Astrocyte (in vitro differentiated cells and primary cell): ENCODE measurements around the gene JAKMIP1. TPM values are rescaled to one million over a fixed set of nuclear protein-coding genes. Genes with fewer than 3 reads are reported as not detected.

Source experiments
- DNase-seq: peaks from one replicate; pipeline ENCODE4 v3.0.0-alpha.2; 2010; ENCODE audit warnings: low read depth
- FAIRE-seq: peaks from 2 replicates; lab custom pipeline; 2011; peaks lifted over from hg19 to GRCh38; lab: Jason Lieb, UNC
- H2AFZ ChIP-seq: 2 replicates; pipeline ENCODE4 v1.6.0; 2012; ENCODE audit warnings: low read depth, low read length, inconsistent platforms
- H3K27ac ChIP-seq: 2 replicates; pipeline ENCODE4 v1.5.1; 2011; ENCODE audit warnings: low read depth, low read length, inconsistent platforms
- H3K27me3 ChIP-seq: 2 replicates; pipeline ENCODE4 v1.6.0; 2011; ENCODE audit warnings: low read length, inconsistent platforms; ENCODE audit not compliant: insufficient read depth
- H3K36me3 ChIP-seq: 2 replicates; pipeline ENCODE4 v1.5.1; 2011; ENCODE audit warnings: low read length, inconsistent platforms; ENCODE audit not compliant: insufficient read depth
- H3K4me1 ChIP-seq: 2 replicates; pipeline ENCODE4 v1.5.1; 2011; ENCODE audit warnings: low read length, inconsistent platforms; ENCODE audit not compliant: insufficient read depth
- H3K4me2 ChIP-seq: 2 replicates; pipeline ENCODE4 v1.6.0; 2012; ENCODE audit warnings: low read length, inconsistent platforms
- H3K4me3 ChIP-seq: 2 replicates; pipeline ENCODE4 v1.5.1; 2011; ENCODE audit warnings: low read depth, mild to moderate bottlenecking, low read length, inconsistent platforms; ENCODE audit not compliant: insufficient read depth
- H3K79me2 ChIP-seq: 2 replicates; pipeline ENCODE4 v1.6.0; 2012; ENCODE audit warnings: mild to moderate bottlenecking, low read length, inconsistent platforms; ENCODE audit not compliant: insufficient read depth
- H3K9ac ChIP-seq: 2 replicates; pipeline ENCODE4 v1.6.0; 2012; ENCODE audit warnings: mild to moderate bottlenecking, low read length, inconsistent platforms
- H3K9me3 ChIP-seq: 2 replicates; pipeline ENCODE4 v1.5.1; 2012; ENCODE audit warnings: low read depth, mild to moderate bottlenecking, low read length, inconsistent platforms; ENCODE audit not compliant: insufficient read depth
- H4K20me1 ChIP-seq: 2 replicates; pipeline ENCODE4 v1.6.0; 2012; ENCODE audit warnings: low read length, inconsistent platforms; ENCODE audit not compliant: insufficient read depth
- H3K27ac Mint-ChIP-seq: one replicate; pipeline ENCODE4 v1.8.0; 2021; ENCODE audit warnings: mild to moderate bottlenecking, mixed read lengths; ENCODE audit not compliant: unreplicated experiment
- H3K27me3 Mint-ChIP-seq: one replicate; pipeline ENCODE4 v1.8.0; 2021; ENCODE audit warnings: low read depth, mixed read lengths; ENCODE audit not compliant: unreplicated experiment
- H3K36me3 Mint-ChIP-seq: one replicate; pipeline ENCODE4 v1.8.0; 2021; ENCODE audit warnings: low read depth, mixed read lengths; ENCODE audit not compliant: unreplicated experiment
- H3K4me1 Mint-ChIP-seq: one replicate; pipeline ENCODE4 v1.8.0; 2021; ENCODE audit warnings: low read depth, mixed read lengths; ENCODE audit not compliant: unreplicated experiment
- H3K4me3 Mint-ChIP-seq: one replicate; pipeline ENCODE4 v1.8.0; 2021; ENCODE audit warnings: mild to moderate bottlenecking, moderate library complexity, mixed read lengths; ENCODE audit not compliant: unreplicated experiment
- H3K9me3 Mint-ChIP-seq: one replicate; pipeline ENCODE4 v1.8.0; 2021; ENCODE audit warnings: mild to moderate bottlenecking, mixed read lengths; ENCODE audit not compliant: unreplicated experiment
- EZH2 ChIP-seq: IDR thresholded peaks from 2 replicates; pipeline ENCODE4 v1.6.1; 2012; ENCODE audit warnings: mild to moderate bottlenecking, low read length, inconsistent platforms; ENCODE audit not compliant: insufficient read depth
- total RNA-seq: library from RNA; stranded (reverse); gene quantifications from 2 replicates; pipeline ENCODE4 v1.2.1, GENCODE V29; 2021
- TF ChIP-seq, protein P1 (sequence below): IDR thresholded peaks from 2 replicates; pipeline ENCODE4 v1.5.1; 2011; ENCODE audit warnings: low read depth, mild to moderate bottlenecking, inconsistent platforms, low read length, moderate library complexity; ENCODE audit not compliant: insufficient read depth

JAKMIP1 gene
- total RNA-seq, 1 donor from 2014 or later: 0.50 TPM

DNA sequence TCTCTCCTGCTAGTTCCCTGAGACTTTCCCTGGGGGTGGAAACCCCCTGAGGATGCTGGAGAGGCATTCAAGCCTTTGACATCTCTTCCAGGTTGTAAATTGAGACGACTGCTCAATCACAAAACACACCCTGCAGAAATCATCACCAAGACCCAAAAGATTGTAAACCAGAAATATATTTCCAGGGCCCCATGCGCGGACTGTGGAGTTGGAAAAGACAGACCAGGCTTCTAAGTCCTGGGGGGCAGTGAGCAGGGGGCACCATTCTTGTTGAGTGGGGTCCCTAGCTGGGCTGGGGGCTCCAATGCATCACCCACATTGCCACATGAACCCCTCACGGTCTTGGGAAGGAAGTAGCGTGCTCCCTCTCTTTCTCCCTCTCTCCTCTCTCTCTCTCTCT is 94.2 kb downstream of the JAKMIP1 start:
- no peak overlapping the region for H3K4me2 ChIP-seq
- no peaks in the 10 kb centered on the region for H3K9me3 ChIP-seq
- H3K27ac Mint-ChIP-seq: no peak overlapping the region
- no peak overlapping the region for H3K4me3 Mint-ChIP-seq
- H3K27me3 ChIP-seq: no peaks in the 10 kb centered on the region
- no peaks in the 10 kb centered on the region for H3K9me3 Mint-ChIP-seq
- H3K9ac ChIP-seq: no peak overlapping the region
- no peak overlapping the region for H3K4me3 ChIP-seq
- no peak for DNase-seq
- no peaks in the 10 kb centered on the region for H3K4me1 Mint-ChIP-seq
- H3K27ac ChIP-seq: no peak overlapping the region
- no peak for TF ChIP-seq EZH2
- TF ChIP-seq, protein P1, sequence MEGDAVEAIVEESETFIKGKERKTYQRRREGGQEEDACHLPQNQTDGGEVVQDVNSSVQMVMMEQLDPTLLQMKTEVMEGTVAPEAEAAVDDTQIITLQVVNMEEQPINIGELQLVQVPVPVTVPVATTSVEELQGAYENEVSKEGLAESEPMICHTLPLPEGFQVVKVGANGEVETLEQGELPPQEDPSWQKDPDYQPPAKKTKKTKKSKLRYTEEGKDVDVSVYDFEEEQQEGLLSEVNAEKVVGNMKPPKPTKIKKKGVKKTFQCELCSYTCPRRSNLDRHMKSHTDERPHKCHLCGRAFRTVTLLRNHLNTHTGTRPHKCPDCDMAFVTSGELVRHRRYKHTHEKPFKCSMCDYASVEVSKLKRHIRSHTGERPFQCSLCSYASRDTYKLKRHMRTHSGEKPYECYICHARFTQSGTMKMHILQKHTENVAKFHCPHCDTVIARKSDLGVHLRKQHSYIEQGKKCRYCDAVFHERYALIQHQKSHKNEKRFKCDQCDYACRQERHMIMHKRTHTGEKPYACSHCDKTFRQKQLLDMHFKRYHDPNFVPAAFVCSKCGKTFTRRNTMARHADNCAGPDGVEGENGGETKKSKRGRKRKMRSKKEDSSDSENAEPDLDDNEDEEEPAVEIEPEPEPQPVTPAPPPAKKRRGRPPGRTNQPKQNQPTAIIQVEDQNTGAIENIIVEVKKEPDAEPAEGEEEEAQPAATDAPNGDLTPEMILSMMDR: no peak
- H3K36me3 ChIP-seq: no peaks in the 10 kb centered on the region
- FAIRE-seq: no peak
- H3K79me2 ChIP-seq: no peaks in the 10 kb centered on the region
- H2AFZ ChIP-seq: no peak overlapping the region
- H3K27me3 Mint-ChIP-seq: peaks cover 25% of the 10 kb centered on the region
- H3K4me1 ChIP-seq: no peaks in the 10 kb centered on the region
- no peaks in the 10 kb centered on the region for H4K20me1 ChIP-seq
- H3K36me3 Mint-ChIP-seq: no peaks in the 10 kb centered on the region

DNA sequence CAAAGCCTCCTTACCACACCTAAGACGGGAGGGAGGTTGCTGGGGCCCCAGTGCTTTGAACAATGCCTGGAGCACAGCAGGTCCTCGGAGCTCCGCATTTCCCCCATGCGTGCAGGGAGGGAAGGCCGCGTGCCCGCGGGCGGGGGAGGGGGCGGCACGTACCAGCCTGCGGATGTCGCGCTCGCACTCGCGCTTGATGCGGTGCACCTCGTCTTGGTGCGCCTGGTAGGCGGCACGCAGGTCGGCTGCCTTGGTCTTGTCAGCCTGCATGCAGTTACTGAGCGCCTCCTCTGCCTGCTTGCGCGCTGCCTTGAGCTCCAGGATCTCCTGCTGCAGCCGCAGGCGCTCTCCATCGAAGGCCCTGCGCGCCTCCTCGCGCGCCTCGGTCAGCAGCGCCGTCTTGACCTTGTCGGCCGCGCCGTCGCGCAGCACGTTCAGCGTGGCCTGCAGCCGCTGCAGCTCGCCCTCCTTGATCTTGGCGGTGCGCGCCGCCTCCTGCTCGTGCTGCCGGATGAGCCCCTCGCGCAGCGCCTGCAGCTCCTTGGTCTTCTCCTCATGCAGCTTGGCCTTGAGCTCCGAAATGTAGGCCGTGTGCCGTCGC is 94.9 kb downstream of the JAKMIP1 start:
- no peaks in the 10 kb centered on the region for H3K4me1 ChIP-seq
- H3K4me3 ChIP-seq: no peak overlapping the region
- Mint-ChIP-seq H3K9me3 (no peaks in the 10 kb centered on the region), H3K27ac (no peak overlapping the region), H3K4me3 (no peak overlapping the region), H3K4me1 (no peaks in the 10 kb centered on the region), H3K36me3 (no peaks in the 10 kb centered on the region), H3K27me3 (peaks cover 23% of the 10 kb centered on the region)
- DNase-seq (no peak), FAIRE-seq (no peak)
- no peak overlapping the region for H3K9ac ChIP-seq
- H3K4me2 ChIP-seq: no peak overlapping the region
- no peaks in the 10 kb centered on the region for H3K27me3 ChIP-seq
- TF ChIP-seq, protein P1: no peak
- TF ChIP-seq EZH2: no peak
- H3K9me3 ChIP-seq: no peaks in the 10 kb centered on the region
- H3K36me3 ChIP-seq: no peaks in the 10 kb centered on the region
- H2AFZ ChIP-seq: no peak overlapping the region
- no peak overlapping the region for H3K27ac ChIP-seq
- no peaks in the 10 kb centered on the region for H3K79me2 ChIP-seq
- H4K20me1 ChIP-seq: no peaks in the 10 kb centered on the region

DNA sequence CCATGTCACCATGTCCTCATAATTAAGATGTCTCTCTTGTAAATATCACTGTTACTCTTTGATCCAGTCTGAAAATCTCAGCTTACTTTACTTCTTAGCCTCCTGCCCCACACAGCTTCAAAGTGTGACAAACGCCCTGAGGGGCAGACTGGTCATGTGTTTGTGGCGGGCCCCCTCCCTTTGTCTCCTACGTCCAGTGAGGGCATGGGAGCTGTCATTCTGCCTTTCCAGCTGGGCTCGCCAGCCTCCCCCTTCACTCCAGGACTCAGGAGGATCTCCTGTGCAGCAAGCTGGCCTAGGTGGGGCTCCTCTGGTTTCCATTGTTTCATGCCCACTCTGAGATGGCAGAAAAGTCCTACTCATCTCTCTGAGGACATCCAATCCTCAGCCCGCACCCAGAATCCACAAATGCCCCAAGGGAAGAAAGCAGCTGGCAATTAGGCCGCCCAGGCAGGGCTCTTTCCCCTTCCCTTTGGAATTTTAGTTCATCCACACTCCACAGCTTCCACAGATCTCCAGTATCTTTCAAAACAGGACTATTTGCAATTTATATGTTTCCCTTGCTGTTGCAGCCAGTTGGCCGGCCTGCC is 95.7 kb downstream of the JAKMIP1 start:
- no peak overlapping the region for H3K9ac ChIP-seq
- no peaks in the 10 kb centered on the region for H3K36me3 Mint-ChIP-seq
- H4K20me1 ChIP-seq: no peaks in the 10 kb centered on the region
- H3K79me2 ChIP-seq: no peaks in the 10 kb centered on the region
- FAIRE-seq (no peak), DNase-seq (no peak)
- H3K27me3 ChIP-seq: no peaks in the 10 kb centered on the region
- no peak overlapping the region for H3K27ac Mint-ChIP-seq
- H3K4me1 Mint-ChIP-seq: no peaks in the 10 kb centered on the region
- no peak overlapping the region for H3K27ac ChIP-seq
- no peak overlapping the region for H2AFZ ChIP-seq
- H3K4me3 Mint-ChIP-seq: no peak overlapping the region
- no peaks in the 10 kb centered on the region for H3K4me1 ChIP-seq
- no peaks in the 10 kb centered on the region for H3K9me3 ChIP-seq
- no peak for TF ChIP-seq EZH2
- TF ChIP-seq, protein P1: no peak
- H3K27me3 Mint-ChIP-seq: peaks cover 22% of the 10 kb centered on the region
- H3K9me3 Mint-ChIP-seq: no peaks in the 10 kb centered on the region
- H3K4me3 ChIP-seq: no peak overlapping the region
- no peaks in the 10 kb centered on the region for H3K36me3 ChIP-seq
- no peak overlapping the region for H3K4me2 ChIP-seq
